GM23338 (cell line): ENCODE results near the gene CLEC17A. TPM values are rescaled to one million over a fixed set of nuclear protein-coding genes. Genes with fewer than 3 reads are reported as not detected.
"Not testable (repeated sequence)": the region's sequence is repeated elsewhere in the genome, so short reads cannot be mapped to it uniquely, and the experiment has no call there.

ENCODE experiments used
- ATAC-seq: fragments of 200-7000 bp; cut with Tn5 transposase; 3 replicates; pipeline ENCODE4 v1.9.1; 2020
- DNase-seq: peaks from one replicate; pipeline ENCODE4 v3.0.0-alpha.2; 2015; ENCODE audit warnings: low spot score
- H2AFZ ChIP-seq: fragments of 200-600 bp; sonication (generic); 2 replicates; pipeline ENCODE4 v1.8.0; 2016; ENCODE audit warnings: antibody characterized with exemption, mild to moderate bottlenecking, moderate library complexity
- H3F3A ChIP-seq: fragments of 200-600 bp; sonication (generic); replicated peaks from 2 replicates; pipeline ENCODE4 v1.8.0; 2017; ENCODE audit warnings: antibody characterized with exemption, mixed run types, low read depth
- H3K27ac ChIP-seq: fragments of 200-600 bp; sonication (generic); 2 replicates; pipeline ENCODE4 v1.6.1; 2016; ENCODE audit warnings: low read depth
- H3K27me3 ChIP-seq: fragments of 200-600 bp; sonication (generic); 2 replicates; pipeline ENCODE4 v1.8.0; 2016; ENCODE audit warnings: mild to moderate bottlenecking, mixed run types, moderate library complexity; ENCODE audit not compliant: insufficient read depth
- H3K36me3 ChIP-seq: fragments of 200-600 bp; sonication (generic); 2 replicates; pipeline ENCODE4 v1.8.0; 2016; ENCODE audit warnings: mild to moderate bottlenecking; ENCODE audit not compliant: insufficient read depth
- H3K4me1 ChIP-seq: fragments of 200-600 bp; sonication (generic); 2 replicates; pipeline ENCODE4 v1.8.0; 2016; ENCODE audit warnings: mild to moderate bottlenecking, moderate library complexity; ENCODE audit not compliant: insufficient read depth
- H3K4me2 ChIP-seq: fragments of 200-600 bp; sonication (generic); 2 replicates; pipeline ENCODE4 v1.7.1; 2017; ENCODE audit warnings: mixed run types
- H3K4me3 ChIP-seq: fragments of 200-600 bp; sonication (generic); 2 replicates; pipeline ENCODE4 v1.6.1; 2016; ENCODE audit warnings: mixed run types
- H3K79me2 ChIP-seq: fragments of 200-600 bp; sonication (generic); replicated peaks from 2 replicates; pipeline ENCODE4 v1.8.0; 2017; ENCODE audit warnings: mild to moderate bottlenecking; ENCODE audit not compliant: insufficient read depth
- H3K9me2 ChIP-seq: fragments of 200-600 bp; sonication (generic); 2 replicates; pipeline ENCODE4 v1.8.0; 2017; ENCODE audit not compliant: insufficient read depth
- H4K20me1 ChIP-seq: fragments of 200-600 bp; sonication (generic); replicated peaks from 2 replicates; pipeline ENCODE4 v1.8.0; 2017; ENCODE audit warnings: mild to moderate bottlenecking; ENCODE audit not compliant: insufficient read depth
- H3K27ac Mint-ChIP-seq: 2 replicates; pipeline ENCODE4 v1.8.0; 2020; ENCODE audit warnings: inconsistent platforms, mild to moderate bottlenecking, moderate library complexity, mixed read lengths
- H3K27me3 Mint-ChIP-seq: 3 replicates; pipeline ENCODE4 v1.8.0; 2022; ENCODE audit warnings: low read depth, mild to moderate bottlenecking, moderate library complexity, mixed read lengths, inconsistent platforms; ENCODE audit not compliant: insufficient read depth, poor library complexity
- H3K36me3 Mint-ChIP-seq: 3 replicates; pipeline ENCODE4 v1.8.0; 2021; ENCODE audit warnings: low read depth, mild to moderate bottlenecking, inconsistent platforms, moderate library complexity, mixed read lengths
- H3K4me1 Mint-ChIP-seq: 3 replicates; pipeline ENCODE4 v1.8.0; 2020; ENCODE audit warnings: mild to moderate bottlenecking, inconsistent platforms, mixed read lengths
- H3K4me3 Mint-ChIP-seq: 3 replicates; pipeline ENCODE4 v1.8.0; 2021; ENCODE audit warnings: moderate library complexity, mild to moderate bottlenecking, inconsistent platforms, mixed read lengths
- H3K9me3 Mint-ChIP-seq: 3 replicates; pipeline ENCODE4 v1.8.0; 2020; ENCODE audit warnings: moderate library complexity, mild to moderate bottlenecking, inconsistent platforms, mixed read lengths
- CREB1 ChIP-seq: fragments of 250-450 bp; sonication (Bioruptor Pico); IDR thresholded peaks from 2 replicates; pipeline ENCODE4 v1.5.0; 2020; ENCODE audit warnings: low read depth, mild to moderate bottlenecking, moderate library complexity
- EZH2 ChIP-seq: fragments of 200-600 bp; sonication (generic); IDR thresholded peaks from one replicate; pipeline ENCODE4 v1.8.0; 2017; ENCODE audit warnings: antibody characterized with exemption, mild to moderate bottlenecking, low read depth; ENCODE audit not compliant: unreplicated experiment
- EZH2phosphoT487 ChIP-seq: fragments of 200-600 bp; sonication (generic); IDR thresholded peaks from one replicate; pipeline ENCODE4 v1.8.1; 2018; ENCODE audit warnings: antibody characterized with exemption; ENCODE audit not compliant: unreplicated experiment
- NANOG ChIP-seq: IDR thresholded peaks from 2 replicates; pipeline ENCODE4 v1.6.1; 2016; ENCODE audit warnings: antibody characterized with exemption, borderline replicate concordance
- STAT1 ChIP-seq: IDR thresholded peaks from one replicate; pipeline ENCODE4 v1.6.1; 2016; ENCODE audit warnings: antibody characterized with exemption; ENCODE audit not compliant: unreplicated experiment
- ZNF114 ChIP-seq: fragments of 250-450 bp; sonication (Bioruptor Pico); IDR thresholded peaks from 2 replicates; pipeline ENCODE4 v1.5.0; 2020; ENCODE audit warnings: mild to moderate bottlenecking, moderate library complexity
- ZNF331 ChIP-seq: fragments of 250-450 bp; sonication (Bioruptor Pico); IDR thresholded peaks from 2 replicates; pipeline ENCODE4 v1.5.0; 2020; ENCODE audit warnings: low read depth, mild to moderate bottlenecking, moderate library complexity
- polyA plus RNA-seq: library from polyadenylated mRNA; unstranded; fragments of >200 nt; fragmentation: Nextera tagmentation; extraction: Ambion mirVana; gene quantifications from 2 replicates; pipeline ENCODE4 v1.2.1, GENCODE V29; 2016
- total RNA-seq: library from RNA; depleted of rRNA; stranded (reverse); fragments of >200 nt; shearing (Covaris generic); gene quantifications from 2 replicates; pipeline ENCODE4 v1.2.3, GENCODE V29; 2014
- TF ChIP-seq, protein P1 (sequence below): fragments of 250-450 bp; sonication (Bioruptor Pico); IDR thresholded peaks from 2 replicates; pipeline ENCODE4 v1.5.0; 2020; ENCODE audit warnings: mild to moderate bottlenecking, moderate library complexity
- TF ChIP-seq, protein P2 (sequence below), 2 experiments: fragments of 200-600 bp in 1 of 2; sonication (generic) in 1 of 2; conservative IDR thresholded peaks; 2 replicates each; pipeline versions ENCODE4 v1.5.1 to v1.6.1; 2016 to 2017; ENCODE audit warnings: antibody characterized with exemption in 2 of 2, low read depth in 2 of 2, mild to moderate bottlenecking in 2 of 2, moderate library complexity in 1 of 2
- TF ChIP-seq, protein P3 (sequence below): IDR thresholded peaks from one replicate; pipeline ENCODE4 v1.6.1; 2018; ENCODE audit warnings: antibody characterized with exemption; ENCODE audit not compliant: unreplicated experiment

Gene CLEC17A
- total and polyA plus RNA-seq, 2 experiments from 2014 or later: 0.17 TPM; not detected in 1

DNA sequence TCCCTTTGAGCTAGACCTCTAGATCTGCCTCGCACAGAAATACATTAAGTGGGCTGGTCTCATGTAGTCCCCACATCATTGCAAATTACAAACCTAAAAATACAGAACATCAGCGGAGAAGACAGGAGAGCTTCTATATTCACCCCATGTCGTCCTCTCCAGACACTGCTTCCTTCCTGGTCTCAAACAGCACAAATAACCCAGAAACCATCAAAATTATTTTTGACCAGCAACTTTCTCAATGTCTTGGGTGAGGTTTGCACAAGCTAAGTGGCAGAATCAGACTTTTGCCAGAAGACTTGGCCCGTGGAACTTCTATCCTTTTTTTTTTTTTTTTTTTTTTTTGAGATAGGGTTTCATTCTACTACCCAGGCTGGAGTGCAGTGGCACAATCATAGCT, 28.2 kb downstream of the CLEC17A start:
- Histone ChIP-seq H3K27ac (no peak overlapping the region), H3K4me2 (no peak overlapping the region), H3K4me3 (no peak overlapping the region), H3K9me2 (0 out of 2 replicates have a peak, but pooled peaks cover under 1% of the 10 kb centered on the region), H2AFZ (no peak overlapping the region), H3K4me1 (no peaks in the 10 kb centered on the region), H3K36me3 (no peaks in the 10 kb centered on the region), H4K20me1 (no peaks in the 10 kb centered on the region), H3K27me3 (no peaks in the 10 kb centered on the region), H3F3A (no peaks in the 10 kb centered on the region), H3K79me2 (no peaks in the 10 kb centered on the region)
- H3K36me3 Mint-ChIP-seq: peaks cover 32% of the 10 kb centered on the region
- H3K27ac Mint-ChIP-seq: no peak overlapping the region
- ATAC-seq (no peak), DNase-seq (no peak)
- TF ChIP-seq STAT1 (no peak), EZH2phosphoT487 (no peak), ZNF331 (CRISPR knock-in tag) (no peak), ZNF114 (CRISPR knock-in tag) (no peak), CREB1 (no peak), EZH2 (no peak), NANOG (no peak)
- TF ChIP-seq, protein P1, sequence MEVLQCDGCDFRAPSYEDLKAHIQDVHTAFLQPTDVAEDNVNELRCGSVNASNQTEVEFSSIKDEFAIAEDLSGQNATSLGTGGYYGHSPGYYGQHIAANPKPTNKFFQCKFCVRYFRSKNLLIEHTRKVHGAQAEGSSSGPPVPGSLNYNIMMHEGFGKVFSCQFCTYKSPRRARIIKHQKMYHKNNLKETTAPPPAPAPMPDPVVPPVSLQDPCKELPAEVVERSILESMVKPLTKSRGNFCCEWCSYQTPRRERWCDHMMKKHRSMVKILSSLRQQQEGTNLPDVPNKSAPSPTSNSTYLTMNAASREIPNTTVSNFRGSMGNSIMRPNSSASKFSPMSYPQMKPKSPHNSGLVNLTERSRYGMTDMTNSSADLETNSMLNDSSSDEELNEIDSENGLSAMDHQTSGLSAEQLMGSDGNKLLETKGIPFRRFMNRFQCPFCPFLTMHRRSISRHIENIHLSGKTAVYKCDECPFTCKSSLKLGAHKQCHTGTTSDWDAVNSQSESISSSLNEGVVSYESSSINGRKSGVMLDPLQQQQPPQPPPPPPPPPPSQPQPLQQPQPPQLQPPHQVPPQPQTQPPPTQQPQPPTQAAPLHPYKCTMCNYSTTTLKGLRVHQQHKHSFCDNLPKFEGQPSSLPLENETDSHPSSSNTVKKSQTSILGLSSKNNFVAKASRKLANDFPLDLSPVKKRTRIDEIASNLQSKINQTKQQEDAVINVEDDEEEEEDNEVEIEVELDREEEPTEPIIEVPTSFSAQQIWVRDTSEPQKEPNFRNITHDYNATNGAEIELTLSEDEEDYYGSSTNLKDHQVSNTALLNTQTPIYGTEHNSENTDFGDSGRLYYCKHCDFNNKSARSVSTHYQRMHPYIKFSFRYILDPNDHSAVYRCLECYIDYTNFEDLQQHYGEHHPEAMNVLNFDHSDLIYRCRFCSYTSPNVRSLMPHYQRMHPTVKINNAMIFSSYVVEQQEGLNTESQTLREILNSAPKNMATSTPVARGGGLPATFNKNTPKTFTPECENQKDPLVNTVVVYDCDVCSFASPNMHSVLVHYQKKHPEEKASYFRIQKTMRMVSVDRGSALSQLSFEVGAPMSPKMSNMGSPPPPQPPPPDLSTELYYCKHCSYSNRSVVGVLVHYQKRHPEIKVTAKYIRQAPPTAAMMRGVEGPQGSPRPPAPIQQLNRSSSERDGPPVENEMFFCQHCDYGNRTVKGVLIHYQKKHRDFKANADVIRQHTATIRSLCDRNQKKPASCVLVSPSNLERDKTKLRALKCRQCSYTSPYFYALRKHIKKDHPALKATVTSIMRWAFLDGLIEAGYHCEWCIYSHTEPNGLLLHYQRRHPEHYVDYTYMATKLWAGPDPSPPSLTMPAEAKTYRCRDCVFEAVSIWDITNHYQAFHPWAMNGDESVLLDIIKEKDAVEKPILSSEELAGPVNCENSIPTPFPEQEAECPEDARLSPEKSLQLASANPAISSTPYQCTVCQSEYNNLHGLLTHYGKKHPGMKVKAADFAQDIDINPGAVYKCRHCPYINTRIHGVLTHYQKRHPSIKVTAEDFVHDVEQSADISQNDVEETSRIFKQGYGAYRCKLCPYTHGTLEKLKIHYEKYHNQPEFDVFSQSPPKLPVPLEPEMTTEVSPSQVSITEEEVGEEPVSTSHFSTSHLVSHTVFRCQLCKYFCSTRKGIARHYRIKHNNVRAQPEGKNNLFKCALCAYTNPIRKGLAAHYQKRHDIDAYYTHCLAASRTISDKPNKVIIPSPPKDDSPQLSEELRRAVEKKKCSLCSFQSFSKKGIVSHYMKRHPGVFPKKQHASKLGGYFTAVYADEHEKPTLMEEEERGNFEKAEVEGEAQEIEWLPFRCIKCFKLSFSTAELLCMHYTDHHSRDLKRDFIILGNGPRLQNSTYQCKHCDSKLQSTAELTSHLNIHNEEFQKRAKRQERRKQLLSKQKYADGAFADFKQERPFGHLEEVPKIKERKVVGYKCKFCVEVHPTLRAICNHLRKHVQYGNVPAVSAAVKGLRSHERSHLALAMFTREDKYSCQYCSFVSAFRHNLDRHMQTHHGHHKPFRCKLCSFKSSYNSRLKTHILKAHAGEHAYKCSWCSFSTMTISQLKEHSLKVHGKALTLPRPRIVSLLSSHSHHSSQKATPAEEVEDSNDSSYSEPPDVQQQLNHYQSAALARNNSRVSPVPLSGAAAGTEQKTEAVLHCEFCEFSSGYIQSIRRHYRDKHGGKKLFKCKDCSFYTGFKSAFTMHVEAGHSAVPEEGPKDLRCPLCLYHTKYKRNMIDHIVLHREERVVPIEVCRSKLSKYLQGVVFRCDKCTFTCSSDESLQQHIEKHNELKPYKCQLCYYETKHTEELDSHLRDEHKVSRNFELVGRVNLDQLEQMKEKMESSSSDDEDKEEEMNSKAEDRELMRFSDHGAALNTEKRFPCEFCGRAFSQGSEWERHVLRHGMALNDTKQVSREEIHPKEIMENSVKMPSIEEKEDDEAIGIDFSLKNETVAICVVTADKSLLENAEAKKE (CRISPR knock-in tag): no peak
- TF ChIP-seq, protein P2, sequence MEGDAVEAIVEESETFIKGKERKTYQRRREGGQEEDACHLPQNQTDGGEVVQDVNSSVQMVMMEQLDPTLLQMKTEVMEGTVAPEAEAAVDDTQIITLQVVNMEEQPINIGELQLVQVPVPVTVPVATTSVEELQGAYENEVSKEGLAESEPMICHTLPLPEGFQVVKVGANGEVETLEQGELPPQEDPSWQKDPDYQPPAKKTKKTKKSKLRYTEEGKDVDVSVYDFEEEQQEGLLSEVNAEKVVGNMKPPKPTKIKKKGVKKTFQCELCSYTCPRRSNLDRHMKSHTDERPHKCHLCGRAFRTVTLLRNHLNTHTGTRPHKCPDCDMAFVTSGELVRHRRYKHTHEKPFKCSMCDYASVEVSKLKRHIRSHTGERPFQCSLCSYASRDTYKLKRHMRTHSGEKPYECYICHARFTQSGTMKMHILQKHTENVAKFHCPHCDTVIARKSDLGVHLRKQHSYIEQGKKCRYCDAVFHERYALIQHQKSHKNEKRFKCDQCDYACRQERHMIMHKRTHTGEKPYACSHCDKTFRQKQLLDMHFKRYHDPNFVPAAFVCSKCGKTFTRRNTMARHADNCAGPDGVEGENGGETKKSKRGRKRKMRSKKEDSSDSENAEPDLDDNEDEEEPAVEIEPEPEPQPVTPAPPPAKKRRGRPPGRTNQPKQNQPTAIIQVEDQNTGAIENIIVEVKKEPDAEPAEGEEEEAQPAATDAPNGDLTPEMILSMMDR (conservative IDR thresholded peaks at IDR 0.05; ENCODE audit: low read depth in 2 of 2): no peak
- TF ChIP-seq, protein P3, sequence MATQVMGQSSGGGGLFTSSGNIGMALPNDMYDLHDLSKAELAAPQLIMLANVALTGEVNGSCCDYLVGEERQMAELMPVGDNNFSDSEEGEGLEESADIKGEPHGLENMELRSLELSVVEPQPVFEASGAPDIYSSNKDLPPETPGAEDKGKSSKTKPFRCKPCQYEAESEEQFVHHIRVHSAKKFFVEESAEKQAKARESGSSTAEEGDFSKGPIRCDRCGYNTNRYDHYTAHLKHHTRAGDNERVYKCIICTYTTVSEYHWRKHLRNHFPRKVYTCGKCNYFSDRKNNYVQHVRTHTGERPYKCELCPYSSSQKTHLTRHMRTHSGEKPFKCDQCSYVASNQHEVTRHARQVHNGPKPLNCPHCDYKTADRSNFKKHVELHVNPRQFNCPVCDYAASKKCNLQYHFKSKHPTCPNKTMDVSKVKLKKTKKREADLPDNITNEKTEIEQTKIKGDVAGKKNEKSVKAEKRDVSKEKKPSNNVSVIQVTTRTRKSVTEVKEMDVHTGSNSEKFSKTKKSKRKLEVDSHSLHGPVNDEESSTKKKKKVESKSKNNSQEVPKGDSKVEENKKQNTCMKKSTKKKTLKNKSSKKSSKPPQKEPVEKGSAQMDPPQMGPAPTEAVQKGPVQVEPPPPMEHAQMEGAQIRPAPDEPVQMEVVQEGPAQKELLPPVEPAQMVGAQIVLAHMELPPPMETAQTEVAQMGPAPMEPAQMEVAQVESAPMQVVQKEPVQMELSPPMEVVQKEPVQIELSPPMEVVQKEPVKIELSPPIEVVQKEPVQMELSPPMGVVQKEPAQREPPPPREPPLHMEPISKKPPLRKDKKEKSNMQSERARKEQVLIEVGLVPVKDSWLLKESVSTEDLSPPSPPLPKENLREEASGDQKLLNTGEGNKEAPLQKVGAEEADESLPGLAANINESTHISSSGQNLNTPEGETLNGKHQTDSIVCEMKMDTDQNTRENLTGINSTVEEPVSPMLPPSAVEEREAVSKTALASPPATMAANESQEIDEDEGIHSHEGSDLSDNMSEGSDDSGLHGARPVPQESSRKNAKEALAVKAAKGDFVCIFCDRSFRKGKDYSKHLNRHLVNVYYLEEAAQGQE: no peak
- peaks cover 6% of the 10 kb centered on the region for H3K27me3 Mint-ChIP-seq
- H3K4me3 Mint-ChIP-seq: no peak overlapping the region
- H3K9me3 Mint-ChIP-seq: peaks cover 91% of the 10 kb centered on the region
- no peaks in the 10 kb centered on the region for H3K4me1 Mint-ChIP-seq

GRCh38 chr19:14612242-14612641, 29.4 kb downstream of the CLEC17A start:
- not testable (repeated sequence) for H3K9me2 ChIP-seq, H2AFZ ChIP-seq, H3K4me1 Mint-ChIP-seq, H3K79me2 ChIP-seq, H3K27me3 Mint-ChIP-seq, H3K4me1 ChIP-seq, H3K4me3 ChIP-seq, H3K4me3 Mint-ChIP-seq, H3K27ac Mint-ChIP-seq, H3K27ac ChIP-seq, DNase-seq, H3K27me3 ChIP-seq, H3K36me3 ChIP-seq, H4K20me1 ChIP-seq, H3K4me2 ChIP-seq, ATAC-seq, H3F3A ChIP-seq
- H3K36me3 Mint-ChIP-seq: peaks cover 30% of the 10 kb centered on the region
- peaks cover 92% of the 10 kb centered on the region for H3K9me3 Mint-ChIP-seq
